ENCODE data around the gene PLB1. TPM values are rescaled to one million over a fixed set of nuclear protein-coding genes. Genes with fewer than 3 reads are reported as not detected.

The PLB1 gene
- total and polyA plus RNA-seq, 9 donors = 1.4 to 4.3 (median 2.0) TPM

GRCh38 chr2:28484835-28485234, 11.0 kb upstream of the PLB1 start:
- H3K27me3 ChIP-seq (ENCODE audit: control insufficient read depth, insufficient read depth, low read length) = no peaks in the 10 kb centered on the region
- 86% methylated on average over 1 of the region's 3 CpGs for WGBS (ENCODE audit: insufficient coverage)
- H3K9me3 ChIP-seq (replicated peaks; ENCODE audit: control insufficient read depth, low read depth, low read length) = no peaks in the 10 kb centered on the region
- H3K4me1 ChIP-seq (ENCODE audit: control insufficient read depth, insufficient read depth, low read length) = no peaks in the 10 kb centered on the region
- no peaks in the 10 kb centered on the region for H3K36me3 ChIP-seq (ENCODE audit: control insufficient read depth, insufficient read depth, low read length)
- H3K27ac ChIP-seq (ENCODE audit: low read length) = no peak overlapping the region
- H3K4me3 ChIP-seq (ENCODE audit: low read length) = no peak overlapping the region
- no peak for DNase-seq

DNA sequence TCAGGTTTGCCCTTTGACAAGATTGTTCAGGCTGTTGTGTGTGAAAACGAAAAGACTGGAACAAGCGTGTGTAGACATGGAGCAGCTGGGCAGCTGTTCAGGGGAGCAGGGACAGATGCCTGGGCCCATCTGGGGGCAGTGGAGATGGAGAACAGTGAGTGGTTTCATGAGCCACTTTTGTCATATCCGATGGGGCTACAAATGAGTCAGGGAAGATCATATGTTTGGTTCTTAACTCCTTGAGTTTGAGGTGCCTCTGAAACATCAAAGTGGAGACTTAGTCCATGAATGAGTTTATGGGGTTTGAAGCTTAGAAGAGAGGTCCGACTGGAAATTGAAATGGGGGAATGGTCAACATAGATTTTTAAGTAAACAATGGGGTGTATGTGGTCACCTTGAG, 9.3 kb upstream of the PLB1 start:
- Histone ChIP-seq H3K27ac (ENCODE audit: low read length) (no peak overlapping the region), H3K36me3 (ENCODE audit: control insufficient read depth, insufficient read depth, low read length) (no peaks in the 10 kb centered on the region), H3K9me3 (replicated peaks; ENCODE audit: control insufficient read depth, low read depth, low read length) (no peaks in the 10 kb centered on the region), H3K4me1 (ENCODE audit: control insufficient read depth, insufficient read depth, low read length) (no peaks in the 10 kb centered on the region), H3K4me3 (ENCODE audit: low read length) (no peak overlapping the region), H3K27me3 (ENCODE audit: control insufficient read depth, insufficient read depth, low read length) (no peaks in the 10 kb centered on the region)
- 89% methylated on average over 4 of the region's 4 CpGs for WGBS (ENCODE audit: insufficient coverage)
- no peak for DNase-seq

DNA sequence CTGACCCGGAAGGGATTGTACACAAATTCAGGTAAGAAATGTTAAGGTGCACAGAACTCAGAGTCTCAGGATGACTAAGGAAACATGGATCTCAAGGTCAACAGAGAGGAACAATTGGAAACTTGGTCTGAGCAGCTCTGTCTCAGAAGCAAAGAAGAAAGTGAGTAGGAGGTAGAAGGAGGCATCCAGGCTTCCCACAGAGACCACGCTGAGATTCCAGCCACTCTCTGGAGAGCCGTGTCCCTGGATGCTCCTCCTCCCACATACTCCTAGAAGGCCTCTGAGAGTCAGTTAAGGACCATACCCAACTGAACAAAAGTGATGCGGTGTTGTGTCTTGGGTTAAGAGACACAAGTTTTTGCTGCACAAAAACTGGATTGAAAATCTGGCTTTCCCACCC, 8.6 kb upstream of the PLB1 start:
- no peaks in the 10 kb centered on the region for H3K36me3 ChIP-seq (ENCODE audit: control insufficient read depth, insufficient read depth, low read length)
- WGBS (ENCODE audit: insufficient coverage) = 100% methylated on average over 1 of the region's 4 CpGs
- no peak overlapping the region for H3K4me3 ChIP-seq (ENCODE audit: low read length)
- H3K9me3 ChIP-seq (replicated peaks; ENCODE audit: control insufficient read depth, low read depth, low read length) = no peaks in the 10 kb centered on the region
- H3K4me1 ChIP-seq (ENCODE audit: control insufficient read depth, insufficient read depth, low read length) = no peaks in the 10 kb centered on the region
- H3K27ac ChIP-seq (ENCODE audit: low read length) = no peak overlapping the region
- no peaks in the 10 kb centered on the region for H3K27me3 ChIP-seq (ENCODE audit: control insufficient read depth, insufficient read depth, low read length)
- no peak for DNase-seq

DNA sequence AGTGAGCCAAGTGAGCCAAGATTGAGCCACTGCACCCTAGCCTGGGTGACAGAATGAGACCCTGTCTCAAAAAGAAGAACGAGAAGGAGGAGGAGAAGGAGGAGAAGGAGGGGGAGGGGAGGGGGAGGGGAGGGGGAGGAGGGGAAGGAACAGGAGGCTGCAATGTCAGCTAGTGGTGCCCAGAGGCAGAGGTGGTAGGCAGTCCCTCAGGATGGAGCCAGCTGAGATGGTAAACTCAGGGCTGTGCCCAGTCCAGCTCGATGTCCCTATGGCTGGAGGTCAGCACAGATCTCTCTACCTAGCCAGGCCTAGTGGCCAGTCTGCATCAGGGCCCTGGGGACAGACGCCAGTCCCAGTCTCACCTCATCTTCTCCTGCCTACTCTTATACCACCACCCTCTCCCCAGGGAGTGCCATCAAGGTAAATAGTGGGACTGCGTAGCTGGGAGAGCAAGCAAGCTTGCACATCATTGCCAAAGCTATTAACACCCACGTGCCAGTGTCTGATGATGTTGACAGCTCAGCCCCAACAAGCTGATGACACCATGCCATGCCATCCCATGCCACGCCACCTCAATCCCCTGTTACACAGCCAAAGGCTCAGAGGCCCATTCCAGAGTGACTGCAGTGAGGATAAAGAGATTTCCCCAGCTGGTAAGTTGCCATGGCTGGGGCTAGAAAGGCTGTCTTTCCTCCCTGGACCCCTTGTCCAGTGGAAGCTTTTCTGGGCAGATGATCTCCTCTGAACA, 7.6 kb upstream of the PLB1 start:
- Histone ChIP-seq H3K9me3 (replicated peaks; ENCODE audit: control insufficient read depth, low read depth, low read length) (no peaks in the 10 kb centered on the region), H3K36me3 (ENCODE audit: control insufficient read depth, insufficient read depth, low read length) (no peaks in the 10 kb centered on the region), H3K27me3 (ENCODE audit: control insufficient read depth, insufficient read depth, low read length) (no peaks in the 10 kb centered on the region), H3K4me3 (ENCODE audit: low read length) (no peak overlapping the region), H3K27ac (ENCODE audit: low read length) (no peak overlapping the region), H3K4me1 (ENCODE audit: control insufficient read depth, insufficient read depth, low read length) (no peaks in the 10 kb centered on the region)
- DNase-seq = no peak
- 80% methylated on average over 2 of the region's 6 CpGs for WGBS (ENCODE audit: insufficient coverage)

DNA sequence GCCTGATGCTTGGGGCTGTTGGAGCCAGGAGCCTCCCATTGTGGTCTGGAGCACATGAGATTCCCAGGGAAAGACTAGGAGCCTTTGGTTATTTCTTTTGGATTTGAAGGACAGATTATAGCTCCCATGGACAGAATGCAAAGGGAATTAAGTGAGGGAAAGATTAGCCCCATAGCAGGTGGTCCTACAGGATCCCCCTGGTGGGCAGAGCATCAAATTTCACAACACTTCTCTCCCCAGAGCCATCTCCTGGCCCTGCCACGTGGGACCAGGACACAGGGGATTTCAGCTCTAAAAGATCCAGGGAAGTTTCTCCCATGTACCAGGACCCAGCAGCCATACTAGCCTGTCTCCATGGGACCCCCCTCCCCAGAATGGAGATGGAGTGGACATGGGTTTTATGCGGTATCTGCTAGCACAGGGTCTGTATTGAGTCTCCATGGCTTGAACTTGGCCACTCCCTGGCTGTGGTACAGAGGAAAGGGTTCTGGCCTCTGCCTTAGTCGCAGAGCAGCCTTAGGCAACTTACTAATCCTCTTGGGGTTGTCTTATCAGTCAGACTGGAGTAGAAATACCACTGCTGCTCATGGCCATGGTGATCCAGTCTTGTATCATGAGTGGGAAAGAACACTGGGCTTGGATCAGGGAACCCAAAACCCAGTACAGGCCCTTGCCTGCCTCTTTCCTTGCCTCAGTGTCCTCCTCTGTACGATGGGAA, 6.8 kb upstream of the PLB1 start:
- 75% methylated on average over 1 of the region's 4 CpGs for WGBS (ENCODE audit: insufficient coverage)
- Histone ChIP-seq H3K27me3 (ENCODE audit: control insufficient read depth, insufficient read depth, low read length) (no peaks in the 10 kb centered on the region), H3K36me3 (ENCODE audit: control insufficient read depth, insufficient read depth, low read length) (no peaks in the 10 kb centered on the region), H3K27ac (ENCODE audit: low read length) (no peak overlapping the region), H3K4me1 (ENCODE audit: control insufficient read depth, insufficient read depth, low read length) (no peaks in the 10 kb centered on the region), H3K4me3 (ENCODE audit: low read length) (no peak overlapping the region), H3K9me3 (replicated peaks; ENCODE audit: control insufficient read depth, low read depth, low read length) (no peaks in the 10 kb centered on the region)
- no peak for DNase-seq

GRCh38 chr2:28490558-28490957, 5.3 kb upstream of the PLB1 start:
- no peak overlapping the region for H3K4me3 ChIP-seq (ENCODE audit: low read length)
- DNase-seq = no peak
- no peaks in the 10 kb centered on the region for H3K4me1 ChIP-seq (ENCODE audit: control insufficient read depth, insufficient read depth, low read length)
- 84% methylated on average over 6 of the region's 7 CpGs for WGBS (ENCODE audit: insufficient coverage)
- no peak overlapping the region for H3K27ac ChIP-seq (ENCODE audit: low read length)
- no peaks in the 10 kb centered on the region for H3K36me3 ChIP-seq (ENCODE audit: control insufficient read depth, insufficient read depth, low read length)
- no peaks in the 10 kb centered on the region for H3K9me3 ChIP-seq (replicated peaks; ENCODE audit: control insufficient read depth, low read depth, low read length)
- peaks cover 2% of the 10 kb centered on the region for H3K27me3 ChIP-seq (ENCODE audit: control insufficient read depth, insufficient read depth, low read length)

DNA sequence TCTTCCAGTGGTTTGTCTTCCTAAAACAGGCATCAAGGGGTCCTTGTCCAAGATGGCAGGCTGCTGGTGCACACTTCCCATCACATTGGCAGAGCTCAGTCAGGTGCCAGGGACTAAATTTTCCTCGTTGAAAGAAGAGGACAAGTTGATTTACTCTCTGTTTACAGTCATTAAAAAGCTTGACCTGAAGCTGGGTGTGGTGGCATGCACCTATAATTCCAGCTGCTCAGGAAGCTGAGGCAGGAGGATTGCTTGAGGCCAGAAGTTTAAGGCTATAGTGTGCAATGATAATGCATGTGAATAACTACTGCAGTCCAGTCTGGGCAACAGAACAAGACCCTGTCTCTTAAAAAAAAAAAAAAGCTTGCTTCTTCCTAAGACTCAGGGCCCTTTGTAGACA, 3.6 kb upstream of the PLB1 start:
- Histone ChIP-seq H3K27me3 (ENCODE audit: control insufficient read depth, insufficient read depth, low read length) (peaks cover 6% of the 10 kb centered on the region), H3K4me3 (ENCODE audit: low read length) (no peak overlapping the region), H3K36me3 (ENCODE audit: control insufficient read depth, insufficient read depth, low read length) (no peaks in the 10 kb centered on the region), H3K27ac (ENCODE audit: low read length) (no peak overlapping the region), H3K9me3 (replicated peaks; ENCODE audit: control insufficient read depth, low read depth, low read length) (no peaks in the 10 kb centered on the region), H3K4me1 (ENCODE audit: control insufficient read depth, insufficient read depth, low read length) (no peaks in the 10 kb centered on the region)
- DNase-seq = no peak
- WGBS (ENCODE audit: insufficient coverage) = 80% methylated on average over 1 of the region's 1 CpG

DNA sequence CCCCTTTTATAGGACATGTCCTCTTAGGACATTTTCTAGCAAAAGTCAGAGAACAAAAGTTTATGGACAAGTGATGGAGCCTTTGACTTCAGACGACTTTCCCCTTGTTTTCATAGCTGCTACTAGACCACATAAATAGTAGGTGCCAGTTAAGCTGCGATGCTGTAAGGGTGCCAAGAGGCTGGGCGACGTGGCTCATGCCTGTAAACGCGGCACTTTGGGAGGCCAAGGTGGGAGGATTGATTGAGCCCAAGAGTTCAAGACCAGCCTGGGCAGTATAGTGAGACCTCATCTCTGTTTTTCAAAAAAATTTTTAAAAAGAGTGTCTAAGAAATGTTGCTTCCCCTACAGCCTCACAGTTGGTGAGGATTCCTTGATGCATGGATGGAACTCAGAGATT, 2.2 kb upstream of the PLB1 start:
- H3K4me1 ChIP-seq (ENCODE audit: control insufficient read depth, insufficient read depth, low read length) = no peaks in the 10 kb centered on the region
- DNase-seq = no peak
- no peaks in the 10 kb centered on the region for H3K9me3 ChIP-seq (replicated peaks; ENCODE audit: control insufficient read depth, low read depth, low read length)
- no peak overlapping the region for H3K27ac ChIP-seq (ENCODE audit: low read length)
- 79% methylated on average over 4 of the region's 6 CpGs for WGBS (ENCODE audit: insufficient coverage)
- H3K27me3 ChIP-seq (ENCODE audit: control insufficient read depth, insufficient read depth, low read length) = peaks cover 6% of the 10 kb centered on the region
- no peak overlapping the region for H3K4me3 ChIP-seq (ENCODE audit: low read length)
- no peaks in the 10 kb centered on the region for H3K36me3 ChIP-seq (ENCODE audit: control insufficient read depth, insufficient read depth, low read length)

GRCh38 chr2:28496781-28497180, 921 bp downstream of the PLB1 start:
- Histone ChIP-seq H3K27me3 (ENCODE audit: control insufficient read depth, insufficient read depth, low read length) (peaks cover 6% of the 10 kb centered on the region), H3K27ac (ENCODE audit: low read length) (no peak overlapping the region), H3K9me3 (replicated peaks; ENCODE audit: control insufficient read depth, low read depth, low read length) (no peaks in the 10 kb centered on the region), H3K4me3 (ENCODE audit: low read length) (no peak overlapping the region), H3K36me3 (ENCODE audit: control insufficient read depth, insufficient read depth, low read length) (no peaks in the 10 kb centered on the region), H3K4me1 (ENCODE audit: control insufficient read depth, insufficient read depth, low read length) (no peaks in the 10 kb centered on the region)
- DNase-seq = no peak
- 69% methylated on average over 4 of the region's 4 CpGs for WGBS (ENCODE audit: insufficient coverage)

GRCh38 chr2:28497206-28497605, 1.3 kb downstream of the PLB1 start:
- H3K27ac ChIP-seq (ENCODE audit: low read length) = no peak overlapping the region
- DNase-seq = no peak
- WGBS (ENCODE audit: insufficient coverage) = 63% methylated on average over 2 of the region's 3 CpGs
- H3K36me3 ChIP-seq (ENCODE audit: control insufficient read depth, insufficient read depth, low read length) = no peaks in the 10 kb centered on the region
- peaks cover 6% of the 10 kb centered on the region for H3K27me3 ChIP-seq (ENCODE audit: control insufficient read depth, insufficient read depth, low read length)
- H3K4me3 ChIP-seq (ENCODE audit: low read length) = no peak overlapping the region
- H3K9me3 ChIP-seq (replicated peaks; ENCODE audit: control insufficient read depth, low read depth, low read length) = no peaks in the 10 kb centered on the region
- no peaks in the 10 kb centered on the region for H3K4me1 ChIP-seq (ENCODE audit: control insufficient read depth, insufficient read depth, low read length)
